ENCODE results near the gene ISG20L2.

DNA sequence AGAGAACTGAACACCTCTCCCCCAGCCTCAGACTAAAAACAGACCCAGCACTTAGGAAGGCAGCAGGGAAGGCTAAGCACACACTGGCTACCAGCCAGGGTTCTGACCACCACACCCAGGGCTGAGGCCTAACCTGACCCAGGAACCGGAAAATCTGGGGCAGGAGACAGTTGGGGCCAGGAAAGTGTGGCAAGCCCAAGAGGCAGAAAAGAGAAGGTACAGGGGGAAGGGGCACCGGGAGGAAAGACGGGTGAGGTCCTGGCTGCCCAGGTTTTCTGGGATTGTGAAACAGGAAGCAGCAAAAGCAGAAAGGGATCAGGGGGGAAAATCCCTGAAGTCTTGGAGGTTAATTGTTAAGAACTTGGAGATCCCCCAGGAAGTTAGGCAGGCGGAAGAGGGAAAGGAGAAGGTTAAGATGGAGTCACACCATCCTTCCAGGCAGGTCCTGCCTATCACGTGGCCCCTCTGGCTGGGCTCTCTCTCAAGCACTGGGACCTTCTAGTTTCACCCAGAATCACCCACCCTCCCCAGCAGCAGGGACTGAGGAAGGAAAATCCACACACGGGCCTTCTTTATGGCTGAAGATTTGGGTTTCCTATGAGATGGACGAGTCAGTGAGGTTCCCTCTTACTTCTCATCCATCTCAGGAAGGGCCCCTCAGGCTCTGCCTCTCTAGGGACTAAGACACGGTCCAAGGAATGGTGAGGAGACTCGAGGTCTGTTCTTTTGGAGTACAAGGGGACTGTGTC, 20.3 kb upstream of the ISG20L2 start:
- no peak for TF ChIP-seq MAZ (IDR thresholded peaks at IDR 0.05; ENCODE audit: borderline replicate concordance, low read depth, low read length)
- TF ChIP-seq, protein P1, sequence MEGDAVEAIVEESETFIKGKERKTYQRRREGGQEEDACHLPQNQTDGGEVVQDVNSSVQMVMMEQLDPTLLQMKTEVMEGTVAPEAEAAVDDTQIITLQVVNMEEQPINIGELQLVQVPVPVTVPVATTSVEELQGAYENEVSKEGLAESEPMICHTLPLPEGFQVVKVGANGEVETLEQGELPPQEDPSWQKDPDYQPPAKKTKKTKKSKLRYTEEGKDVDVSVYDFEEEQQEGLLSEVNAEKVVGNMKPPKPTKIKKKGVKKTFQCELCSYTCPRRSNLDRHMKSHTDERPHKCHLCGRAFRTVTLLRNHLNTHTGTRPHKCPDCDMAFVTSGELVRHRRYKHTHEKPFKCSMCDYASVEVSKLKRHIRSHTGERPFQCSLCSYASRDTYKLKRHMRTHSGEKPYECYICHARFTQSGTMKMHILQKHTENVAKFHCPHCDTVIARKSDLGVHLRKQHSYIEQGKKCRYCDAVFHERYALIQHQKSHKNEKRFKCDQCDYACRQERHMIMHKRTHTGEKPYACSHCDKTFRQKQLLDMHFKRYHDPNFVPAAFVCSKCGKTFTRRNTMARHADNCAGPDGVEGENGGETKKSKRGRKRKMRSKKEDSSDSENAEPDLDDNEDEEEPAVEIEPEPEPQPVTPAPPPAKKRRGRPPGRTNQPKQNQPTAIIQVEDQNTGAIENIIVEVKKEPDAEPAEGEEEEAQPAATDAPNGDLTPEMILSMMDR (IDR thresholded peaks at IDR 0.05), result no peak
- no peak for TF ChIP-seq POLR2A (IDR thresholded peaks at IDR 0.05; ENCODE audit: low read length)
- TF ChIP-seq KDM1A (IDR thresholded peaks at IDR 0.05; ENCODE audit: low read depth), result no peak
- no peak for TF ChIP-seq RFX5 (IDR thresholded peaks at IDR 0.05)
- no peak for TF ChIP-seq CBX2 (IDR thresholded peaks at IDR 0.05; ENCODE audit: borderline replicate concordance, low read depth)
- TF ChIP-seq, protein P2, sequence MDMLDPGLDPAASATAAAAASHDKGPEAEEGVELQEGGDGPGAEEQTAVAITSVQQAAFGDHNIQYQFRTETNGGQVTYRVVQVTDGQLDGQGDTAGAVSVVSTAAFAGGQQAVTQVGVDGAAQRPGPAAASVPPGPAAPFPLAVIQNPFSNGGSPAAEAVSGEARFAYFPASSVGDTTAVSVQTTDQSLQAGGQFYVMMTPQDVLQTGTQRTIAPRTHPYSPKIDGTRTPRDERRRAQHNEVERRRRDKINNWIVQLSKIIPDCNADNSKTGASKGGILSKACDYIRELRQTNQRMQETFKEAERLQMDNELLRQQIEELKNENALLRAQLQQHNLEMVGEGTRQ (IDR thresholded peaks at IDR 0.05), result peak; percentile 72
- TF ChIP-seq HEYL (CRISPR knock-in tag; IDR thresholded peaks at IDR 0.05), result no peak

All from A549 (cell line).